KMS-11 (cell line): ENCODE results near the gene ADIPOR2.

Source experiments
- H2AFZ ChIP-seq: fragments of 200-600 bp; sonication (generic); 2 replicates; pipeline ENCODE4 v1.6.1; 2016; ENCODE audit warnings: antibody characterized with exemption, mixed run types, low read depth
- H3K27ac ChIP-seq: fragments of 200-600 bp; sonication (generic); 2 replicates; pipeline ENCODE4 v1.6.1; 2016; ENCODE audit warnings: mild to moderate bottlenecking, mixed run types
- H3K27me3 ChIP-seq: fragments of 200-600 bp; sonication (generic); 2 replicates; pipeline ENCODE4 v1.6.1; 2017; ENCODE audit warnings: mild to moderate bottlenecking, low read depth, mixed run types, moderate library complexity; ENCODE audit not compliant: insufficient read depth
- H3K36me3 ChIP-seq: fragments of 200-600 bp; sonication (generic); 2 replicates; pipeline ENCODE4 v1.6.1; 2017; ENCODE audit warnings: mild to moderate bottlenecking, mixed run types; ENCODE audit not compliant: insufficient read depth
- H3K4me1 ChIP-seq: fragments of 200-600 bp; sonication (generic); 2 replicates; pipeline ENCODE4 v1.6.1; 2016; ENCODE audit warnings: mild to moderate bottlenecking, low read depth, mixed run types; ENCODE audit not compliant: poor library complexity, severe bottlenecking
- H3K4me2 ChIP-seq: fragments of 200-600 bp; sonication (generic); 2 replicates; pipeline ENCODE4 v1.7.0; 2016; ENCODE audit warnings: mild to moderate bottlenecking, mixed run types
- H3K4me3 ChIP-seq: fragments of 200-600 bp; sonication (generic); IDR thresholded peaks from 2 replicates; pipeline ENCODE4 v1.6.1; 2017; ENCODE audit warnings: low read depth, low read length, mixed read lengths; ENCODE audit not compliant: insufficient read depth
- H3K79me2 ChIP-seq: fragments of 200-600 bp; sonication (generic); 2 replicates; pipeline ENCODE4 v1.6.1; 2016; ENCODE audit warnings: low read depth, mixed run types; ENCODE audit not compliant: insufficient read depth
- H3K9ac ChIP-seq: fragments of 200-600 bp; sonication (generic); 2 replicates; pipeline ENCODE4 v1.6.1; 2016; ENCODE audit warnings: mild to moderate bottlenecking, mixed run types
- H4K20me1 ChIP-seq: fragments of 200-600 bp; sonication (generic); 2 replicates; pipeline ENCODE4 v1.6.1; 2016; ENCODE audit warnings: mild to moderate bottlenecking, mixed run types; ENCODE audit not compliant: insufficient read depth
- TF ChIP-seq, protein P1 (sequence below): fragments of 200-600 bp; sonication (generic); conservative IDR thresholded peaks from 2 replicates; pipeline ENCODE4 v1.6.1; 2017; ENCODE audit warnings: low read depth, mild to moderate bottlenecking, antibody characterized with exemption, low read length, moderate library complexity, mixed read lengths

ADIPOR2 gene

DNA sequence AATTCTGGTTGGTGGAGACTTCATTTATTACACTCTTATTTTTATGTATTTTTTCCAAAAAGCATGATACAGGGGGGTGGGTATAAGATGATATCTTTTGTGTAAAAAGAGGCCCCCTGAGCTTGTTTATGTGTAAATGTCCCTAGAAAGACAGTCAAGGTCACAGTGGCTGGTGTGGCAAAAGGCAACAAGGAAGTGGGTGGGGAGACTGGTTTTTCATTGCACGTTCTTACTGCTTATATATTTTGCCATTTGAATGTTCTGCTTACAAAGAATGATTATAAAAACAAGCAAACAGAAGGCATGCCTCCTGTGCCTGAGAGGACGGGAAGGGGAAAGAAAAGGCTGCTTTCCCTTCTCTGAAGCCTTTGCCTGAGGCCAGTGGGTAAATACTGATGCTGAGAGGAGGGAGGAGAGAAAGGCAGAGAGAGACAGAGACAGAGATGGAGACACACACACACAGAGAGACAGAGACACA lies 24.1 kb upstream of the ADIPOR2 start:
- H3K79me2 ChIP-seq, result no peaks in the 10 kb centered on the region
- H2AFZ ChIP-seq, result no peak overlapping the region
- H3K4me2 ChIP-seq, result no peak overlapping the region
- H3K4me3 ChIP-seq, result no peak overlapping the region
- TF ChIP-seq, protein P1, sequence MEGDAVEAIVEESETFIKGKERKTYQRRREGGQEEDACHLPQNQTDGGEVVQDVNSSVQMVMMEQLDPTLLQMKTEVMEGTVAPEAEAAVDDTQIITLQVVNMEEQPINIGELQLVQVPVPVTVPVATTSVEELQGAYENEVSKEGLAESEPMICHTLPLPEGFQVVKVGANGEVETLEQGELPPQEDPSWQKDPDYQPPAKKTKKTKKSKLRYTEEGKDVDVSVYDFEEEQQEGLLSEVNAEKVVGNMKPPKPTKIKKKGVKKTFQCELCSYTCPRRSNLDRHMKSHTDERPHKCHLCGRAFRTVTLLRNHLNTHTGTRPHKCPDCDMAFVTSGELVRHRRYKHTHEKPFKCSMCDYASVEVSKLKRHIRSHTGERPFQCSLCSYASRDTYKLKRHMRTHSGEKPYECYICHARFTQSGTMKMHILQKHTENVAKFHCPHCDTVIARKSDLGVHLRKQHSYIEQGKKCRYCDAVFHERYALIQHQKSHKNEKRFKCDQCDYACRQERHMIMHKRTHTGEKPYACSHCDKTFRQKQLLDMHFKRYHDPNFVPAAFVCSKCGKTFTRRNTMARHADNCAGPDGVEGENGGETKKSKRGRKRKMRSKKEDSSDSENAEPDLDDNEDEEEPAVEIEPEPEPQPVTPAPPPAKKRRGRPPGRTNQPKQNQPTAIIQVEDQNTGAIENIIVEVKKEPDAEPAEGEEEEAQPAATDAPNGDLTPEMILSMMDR, result no peak
- no peaks in the 10 kb centered on the region for H3K27me3 ChIP-seq
- no peaks in the 10 kb centered on the region for H3K4me1 ChIP-seq
- no peak overlapping the region for H3K9ac ChIP-seq
- H3K27ac ChIP-seq, result no peak overlapping the region
- no peaks in the 10 kb centered on the region for H3K36me3 ChIP-seq
- no peaks in the 10 kb centered on the region for H4K20me1 ChIP-seq

DNA sequence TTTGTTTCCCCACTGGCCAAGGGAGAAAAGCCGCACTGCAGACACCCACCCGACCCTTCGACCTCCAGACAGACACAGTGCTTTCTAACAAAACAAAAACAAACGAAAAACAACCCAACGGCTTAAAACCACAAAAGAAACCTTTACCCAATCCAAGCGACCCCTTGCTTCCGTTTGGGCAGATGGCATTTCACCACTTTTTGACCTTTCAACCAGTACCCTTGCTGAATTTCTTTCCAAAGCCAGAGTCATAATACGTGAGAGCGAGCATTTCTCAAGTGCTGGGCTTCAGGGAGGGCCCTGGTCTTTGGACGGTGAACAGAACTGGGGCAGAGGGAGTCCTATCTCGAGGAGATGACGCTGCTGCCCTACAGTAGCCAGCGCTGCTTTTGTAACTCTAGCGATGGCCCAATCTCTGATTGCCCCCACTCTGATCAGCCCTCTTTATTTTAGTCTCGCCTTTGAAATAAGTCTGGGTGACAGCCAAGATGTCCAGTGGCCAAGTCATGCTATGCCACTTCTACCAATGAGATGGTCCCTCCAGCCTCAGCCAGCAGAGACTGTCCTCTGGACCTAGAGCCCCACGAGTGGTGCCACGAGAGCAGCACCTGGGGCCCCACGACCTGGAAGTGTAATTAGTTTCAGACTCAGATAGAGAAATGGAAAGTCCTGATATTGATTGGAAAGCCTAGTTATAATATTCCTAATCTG lies 21.9 kb upstream of the ADIPOR2 start:
- Histone ChIP-seq H3K4me2 (no peak overlapping the region), H3K4me1 (no peaks in the 10 kb centered on the region), H4K20me1 (no peaks in the 10 kb centered on the region), H2AFZ (no peak overlapping the region), H3K27ac (no peak overlapping the region), H3K36me3 (no peaks in the 10 kb centered on the region), H3K9ac (no peak overlapping the region), H3K4me3 (no peak overlapping the region), H3K27me3 (no peaks in the 10 kb centered on the region), H3K79me2 (no peaks in the 10 kb centered on the region)
- TF ChIP-seq, protein P1, result no peak

DNA sequence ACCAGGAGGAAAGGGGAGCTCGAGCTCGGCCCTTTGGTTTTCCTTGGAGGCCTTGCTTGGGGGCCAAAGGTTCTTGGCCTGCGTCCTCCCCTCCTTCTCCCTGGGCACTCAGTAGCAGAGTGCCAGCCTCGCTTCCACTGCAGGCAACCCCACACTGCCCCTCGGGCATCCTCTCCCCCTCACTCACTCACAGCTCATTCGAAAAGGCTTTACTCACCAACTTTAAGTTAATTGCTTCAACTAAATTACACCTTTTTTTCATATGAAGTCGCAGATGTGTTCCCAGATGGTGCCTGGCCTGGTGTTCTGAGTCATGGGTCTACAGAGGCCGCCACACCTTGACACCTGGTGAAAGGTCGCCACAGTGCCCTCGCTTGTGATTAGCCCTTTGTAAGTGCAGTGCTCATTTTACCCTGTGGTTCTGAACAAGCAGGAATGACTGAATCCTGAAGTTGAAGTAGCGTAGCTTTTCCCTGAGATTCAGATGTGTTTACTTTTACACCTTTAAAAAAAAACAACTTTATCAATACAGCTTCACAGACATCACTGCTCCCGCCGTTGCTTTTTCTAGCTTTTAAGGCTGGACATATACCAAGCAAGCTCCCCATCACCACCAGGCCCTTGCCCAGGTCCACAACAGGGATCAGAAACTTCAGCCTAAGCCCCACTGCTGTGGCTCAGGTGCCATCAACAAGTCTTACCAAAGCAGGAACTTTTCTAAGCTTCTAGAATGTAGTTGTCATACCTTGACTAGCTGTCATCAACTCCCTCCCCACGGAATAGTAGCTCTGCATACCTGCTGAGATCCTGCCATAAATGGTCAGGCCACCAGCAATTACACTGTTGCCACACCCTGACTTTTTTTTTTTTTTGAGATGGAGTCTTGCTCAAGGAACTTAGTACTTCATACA lies 20.3 kb upstream of the ADIPOR2 start:
- Histone ChIP-seq H2AFZ (no peak overlapping the region), H3K27me3 (no peaks in the 10 kb centered on the region), H3K36me3 (no peaks in the 10 kb centered on the region), H3K79me2 (no peaks in the 10 kb centered on the region), H3K4me3 (no peak overlapping the region), H3K9ac (no peak overlapping the region), H3K4me2 (no peak overlapping the region), H4K20me1 (no peaks in the 10 kb centered on the region), H3K27ac (no peak overlapping the region), H3K4me1 (no peaks in the 10 kb centered on the region)
- TF ChIP-seq, protein P1, result no peak

DNA sequence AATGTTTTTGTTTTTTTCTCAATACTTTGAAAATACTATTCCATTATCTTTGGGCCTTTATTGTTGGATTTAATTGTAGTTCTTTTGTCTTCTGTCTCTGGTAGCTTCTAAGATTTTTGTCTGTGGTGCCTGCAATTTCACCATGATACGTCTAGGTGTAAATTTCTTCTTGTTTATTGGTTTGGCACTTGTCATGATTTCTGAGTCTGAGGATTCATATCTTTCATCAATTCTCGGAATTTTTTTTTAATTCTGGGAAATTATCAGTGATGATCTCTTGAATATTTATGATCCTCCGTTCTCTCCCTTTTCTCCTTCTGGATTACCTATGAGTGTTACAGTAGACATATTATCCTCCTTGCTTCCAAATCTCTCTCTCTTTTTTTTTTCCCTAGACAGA lies 14.8 kb upstream of the ADIPOR2 start:
- Histone ChIP-seq H4K20me1 (no peaks in the 10 kb centered on the region), H3K4me2 (no peak overlapping the region), H3K27ac (no peak overlapping the region), H2AFZ (no peak overlapping the region), H3K4me3 (no peak overlapping the region), H3K4me1 (no peaks in the 10 kb centered on the region), H3K79me2 (no peaks in the 10 kb centered on the region), H3K9ac (no peak overlapping the region), H3K27me3 (no peaks in the 10 kb centered on the region), H3K36me3 (no peaks in the 10 kb centered on the region)
- TF ChIP-seq, protein P1, result no peak
